Spleen (tissue), 11 donors: ENCODE measurements around the gene SMTN. TPM values are rescaled to one million over a fixed set of nuclear protein-coding genes. Genes with fewer than 3 reads are reported as not detected.

Experiments
- DNase-seq: peaks from one replicate; pipeline ENCODE4 v3.0.0-alpha.2; 2020
- H3K27ac ChIP-seq, 8 donors: fragments of 200-600 bp; sonication (generic) in 7 of 8; 1 replicate in 4 of 8; 2 replicates in 4 of 8; pipeline versions ENCODE4 v1.5.0 to v1.8.0; 2016 to 2021; ENCODE audit warnings: inconsistent platforms in 4 of 8, mild to moderate bottlenecking in 4 of 8, moderate library complexity in 1 of 8
- H3K27me3 ChIP-seq, 7 donors: fragments of 200-600 bp; sonication (generic) in 6 of 7; replicated peaks in 1 of 7; 1 replicate in 4 of 7; 2 replicates in 3 of 7; pipeline versions ENCODE4 v1.5.0 to v1.8.0; 2016 to 2021; ENCODE audit warnings: inconsistent platforms in 3 of 7, mild to moderate bottlenecking in 1 of 7
- H3K36me3 ChIP-seq, 6 donors: fragments of 200-600 bp; sonication (generic) in 5 of 6; 1 replicate in 4 of 6; 2 replicates in 2 of 6; pipeline versions ENCODE4 v1.5.0 to v1.8.0; 2016 to 2021; ENCODE audit warnings: inconsistent platforms in 2 of 6
- H3K4me1 ChIP-seq, 6 donors: fragments of 200-600 bp; sonication (generic) in 5 of 6; 1 replicate in 3 of 6; 2 replicates in 3 of 6; pipeline versions ENCODE4 v1.5.0 to v1.8.0; 2016 to 2021; ENCODE audit warnings: inconsistent platforms in 3 of 6
- H3K4me3 ChIP-seq, 8 donors: fragments of 200-600 bp; sonication (generic) in 7 of 8; 1 replicate in 4 of 8; 2 replicates in 4 of 8; pipeline versions ENCODE4 v1.5.0 to v1.8.0; 2016 to 2021; ENCODE audit warnings: inconsistent platforms in 4 of 8, mild to moderate bottlenecking in 4 of 8, moderate library complexity in 2 of 8
- H3K9me3 ChIP-seq, 8 donors: fragments of 200-600 bp; sonication (generic) in 7 of 8; 1 replicate in 4 of 8; 2 replicates in 4 of 8; pipeline versions ENCODE4 v1.5.0 to v1.8.0; 2016 to 2021; ENCODE audit warnings: inconsistent platforms in 4 of 8
- POLR2A ChIP-seq, 3 donors: fragments of 450-650 bp; IDR thresholded peaks; one replicate each; pipeline ENCODE4 v1.5.1; 2017; ENCODE audit warnings: antibody characterized with exemption in 3 of 3, mild to moderate bottlenecking in 1 of 3
- POLR2AphosphoS5 ChIP-seq, 3 donors: sonication (generic); formaldehyde crosslinking; IDR thresholded peaks; one replicate each; pipeline ENCODE4 v1.5.1; 2017; ENCODE audit warnings: antibody characterized with exemption in 3 of 3
- WGBS, 5 donors: extraction: QIAGEN DNeasy Blood & Tissue Kit in 3 of 5; methylation state at CpG; one replicate each; pipeline versions ENCODE4 v1.1.5 to v1.1.7; 2013 to 2018; 5-methylcytosine and 5-hydroxymethylcytosine counted together
- intact Hi-C: fragments of 100-400 bp; cut with DNase I; formaldehyde crosslinking; loops from one replicate; pipeline ENCODE4 v1.15.0; 2023; ENCODE audit warnings: low total_unique reads
- polyA plus RNA-seq, 3 donors: library from polyadenylated mRNA; stranded (reverse); fragments of 200-250 nt; gene quantifications; one replicate each; pipeline ENCODE4 v1.2.1, GENCODE V29; 2013
- total RNA-seq, 7 donors: library from RNA; depleted of rRNA in 3 of 7; stranded (reverse); fragments of >200 nt in 3 of 7; fragmentation: NEBNext Ultra II Directional in 4 of 7; extraction: Animal tissue kit (Norgen Biotek cat#: 25700) in 4 of 7; gene quantifications; one replicate each; pipeline versions ENCODE4 v1.1.0 to v1.2.1, GENCODE V29; 2016 to 2021
- TF ChIP-seq, protein P1 (sequence below), 11 experiments: fragments of 200-600 bp in 7 of 11; fragments of 450-650 bp in 4 of 11; sonication (generic) in 4 of 11; IDR thresholded peaks in 8 of 11; conservative IDR thresholded peaks in 3 of 11; 1 replicate in 7 of 11; 2 replicates in 4 of 11; pipeline versions ENCODE4 v1.4.0 to v1.8.0; 2016 to 2021; ENCODE audit warnings: antibody characterized with exemption in 11 of 11, inconsistent platforms in 4 of 11, mild to moderate bottlenecking in 1 of 11
- donor health status: healthy with polysubstance abuse.
- donor health status: DM: no; HTN: no; CAD: no; lungs with moderate emphysema.
- donor health status: DM: no; HTN: no; CAD: no.
- donor health status: Bipolar disorder and iron deficiency.
- donor health status: healthy.
- donor health status: DM: no; HTN: no; CAD: no.
- donor health status: DM: yes; HTN: yes; CAD: no.

Gene SMTN
- total and polyA plus RNA-seq, 10 donors: 21.2 to 230 (median 158) TPM

DNA sequence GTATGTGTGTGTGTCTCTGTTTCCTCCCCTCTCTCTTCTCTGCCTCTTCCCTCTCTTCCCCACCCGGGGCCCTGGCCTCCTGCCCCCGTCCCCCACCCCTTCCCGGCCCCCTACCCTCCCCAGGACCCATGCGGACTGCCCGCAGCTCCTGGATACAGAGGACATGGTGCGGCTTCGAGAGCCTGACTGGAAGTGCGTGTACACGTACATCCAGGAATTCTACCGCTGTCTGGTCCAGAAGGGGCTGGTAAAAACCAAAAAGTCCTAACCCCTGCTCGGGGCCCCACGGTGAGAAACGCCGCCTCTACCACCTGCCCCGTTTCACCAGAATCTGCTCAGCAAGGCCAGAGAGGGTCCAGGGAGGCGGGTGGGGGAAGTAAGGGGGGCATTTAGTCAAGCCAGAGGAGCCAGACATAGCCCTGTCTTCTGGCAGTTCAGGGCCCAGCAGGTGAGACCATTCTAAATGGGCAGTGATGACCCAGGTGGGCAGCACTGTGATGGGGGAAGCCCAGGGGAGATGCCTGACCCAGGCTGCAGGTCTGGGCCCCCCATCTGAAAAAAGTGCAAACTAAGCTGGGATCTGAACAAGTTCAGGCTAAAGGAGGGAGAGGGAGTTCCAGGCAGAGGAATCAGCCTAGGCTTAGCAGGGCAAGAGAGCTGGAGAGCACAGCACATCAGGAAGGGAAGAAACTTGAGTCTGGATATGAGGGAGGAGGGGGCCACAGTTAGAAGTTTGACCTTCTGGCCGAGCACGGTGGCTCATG lies 19.8 kb downstream of the SMTN start:
- intact Hi-C loops: no loop called here
- Histone ChIP-seq H3K27me3 (no peaks in the 10 kb centered on the region), H3K9me3 (no peaks in the 10 kb centered on the region), H3K4me1 (peaks cover 0 to 15% (median 7%) of the 10 kb centered on the region in 6 donors), H3K36me3 (peaks cover 0 to 92% (median 35%) of the 10 kb centered on the region in 6 donors), H3K27ac (no peak overlapping the region), H3K4me3 (no peak overlapping the region)
- TF ChIP-seq POLR2A (IDR thresholded peaks at IDR 0.05) (no peak), POLR2AphosphoS5 (IDR thresholded peaks at IDR 0.05) (peak in 1 of 3 donors; percentile 9)
- 92 to 98% (median 94%) methylated on average over 17 to 18 of the region's 18 CpGs for WGBS, 5 donors
- DNase-seq: peak; percentile 45

DNA sequence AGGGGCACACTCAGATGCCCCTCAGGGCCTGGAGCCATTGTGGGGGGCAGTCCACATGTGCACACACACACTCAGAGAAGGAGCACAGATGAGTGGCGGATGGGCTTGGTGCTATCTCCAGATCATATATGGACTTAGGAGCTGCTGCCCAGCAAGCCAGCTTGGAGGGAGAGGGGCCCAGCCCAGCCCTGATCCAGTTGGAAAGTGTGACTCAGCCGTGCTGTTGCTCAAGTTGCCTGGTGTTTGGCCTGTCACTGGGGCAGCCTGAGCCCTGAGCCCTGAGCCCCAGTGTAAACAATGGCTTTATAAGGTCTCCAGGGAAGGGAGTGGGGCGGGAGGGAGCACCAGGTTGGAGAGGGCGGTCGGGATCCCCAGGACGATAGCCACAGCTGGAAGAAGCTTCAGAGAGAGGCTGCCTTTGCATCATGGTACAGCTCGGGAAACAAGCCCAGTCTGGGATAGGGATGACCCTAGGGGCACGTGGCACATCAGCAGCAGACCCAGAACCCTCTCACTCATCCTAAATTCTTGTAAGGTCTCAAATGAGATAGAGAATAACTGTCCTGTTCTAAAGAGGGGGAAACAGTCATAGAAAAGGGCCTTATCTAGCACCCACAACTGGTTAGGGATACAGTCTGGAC lies 21.4 kb downstream of the SMTN start:
- intact Hi-C loops: no loop called here
- 83 to 92% (median 88%) methylated on average over 8 of the region's 8 CpGs for WGBS, 5 donors
- Histone ChIP-seq H3K27ac (peak overlapping the region in 3 of 8 donors; percentile 36 to 42 (median 37)), H3K27me3 (no peaks in the 10 kb centered on the region), H3K4me3 (no peak overlapping the region), H3K36me3 (peaks cover 0 to 76% (median 24%) of the 10 kb centered on the region in 6 donors), H3K9me3 (no peaks in the 10 kb centered on the region), H3K4me1 (peaks cover 0 to 27% (median 21%) of the 10 kb centered on the region in 6 donors)
- TF ChIP-seq POLR2A (IDR thresholded peaks at IDR 0.05): no peak
- TF ChIP-seq POLR2AphosphoS5 (IDR thresholded peaks at IDR 0.05): peak; percentile 37 to 57 (median 56)
- peak; percentile 62 for DNase-seq

DNA sequence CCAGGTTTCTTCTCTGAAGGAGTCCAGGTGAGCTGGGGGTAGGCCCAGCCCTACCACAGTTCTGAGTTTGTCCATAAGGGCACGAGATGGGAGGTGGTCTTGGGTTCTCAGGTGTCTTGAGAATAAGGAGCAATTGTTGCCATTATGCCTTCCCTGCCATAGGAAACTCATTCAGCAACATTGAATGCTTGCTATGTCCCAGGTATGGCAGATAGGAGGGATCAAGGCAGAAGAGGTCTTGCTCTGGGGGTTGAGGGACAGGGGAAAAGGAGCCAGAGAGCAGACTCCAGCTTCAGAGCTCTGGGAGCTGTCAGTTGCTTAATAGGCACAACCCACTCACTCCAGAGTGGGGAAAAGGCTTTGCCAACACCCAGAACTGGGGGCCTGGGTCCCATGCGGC lies 22.0 kb downstream of the SMTN start:
- intact Hi-C loops: no loop called here
- peak overlapping the region in 3 of 8 donors; percentile 36 to 42 (median 37) for H3K27ac ChIP-seq
- DNase-seq: peak; percentile 35

GRCh38 chr22:31103899-31104694 lies 23.0 kb downstream of the SMTN start:
- H3K4me1 ChIP-seq: peaks cover 5 to 37% (median 28%) of the 10 kb centered on the region in 6 donors
- intact Hi-C loops: no loop called here
- H3K4me3 ChIP-seq: no peak overlapping the region
- H3K27ac ChIP-seq: peak overlapping the region in 5 of 8 donors; percentile 1 to 85 (median 37)
- 75 to 89% (median 80%) methylated on average over 26 to 33 of the region's 33 CpGs for WGBS, 5 donors
- H3K9me3 ChIP-seq: no peaks in the 10 kb centered on the region
- H3K27me3 ChIP-seq: no peaks in the 10 kb centered on the region
- TF ChIP-seq POLR2AphosphoS5 (IDR thresholded peaks at IDR 0.05) (peak; percentile 70 to 78 (median 72)), POLR2A (IDR thresholded peaks at IDR 0.05) (no peak)
- DNase-seq: peak; percentile 47
- peaks cover 0 to 61% (median 20%) of the 10 kb centered on the region in 6 donors for H3K36me3 ChIP-seq

More for the DNA sequence above, 22.0 kb downstream of the SMTN start:
- TF ChIP-seq POLR2AphosphoS5 (IDR thresholded peaks at IDR 0.05) (no peak), POLR2A (IDR thresholded peaks at IDR 0.05) (no peak)
- TF ChIP-seq, protein P1, sequence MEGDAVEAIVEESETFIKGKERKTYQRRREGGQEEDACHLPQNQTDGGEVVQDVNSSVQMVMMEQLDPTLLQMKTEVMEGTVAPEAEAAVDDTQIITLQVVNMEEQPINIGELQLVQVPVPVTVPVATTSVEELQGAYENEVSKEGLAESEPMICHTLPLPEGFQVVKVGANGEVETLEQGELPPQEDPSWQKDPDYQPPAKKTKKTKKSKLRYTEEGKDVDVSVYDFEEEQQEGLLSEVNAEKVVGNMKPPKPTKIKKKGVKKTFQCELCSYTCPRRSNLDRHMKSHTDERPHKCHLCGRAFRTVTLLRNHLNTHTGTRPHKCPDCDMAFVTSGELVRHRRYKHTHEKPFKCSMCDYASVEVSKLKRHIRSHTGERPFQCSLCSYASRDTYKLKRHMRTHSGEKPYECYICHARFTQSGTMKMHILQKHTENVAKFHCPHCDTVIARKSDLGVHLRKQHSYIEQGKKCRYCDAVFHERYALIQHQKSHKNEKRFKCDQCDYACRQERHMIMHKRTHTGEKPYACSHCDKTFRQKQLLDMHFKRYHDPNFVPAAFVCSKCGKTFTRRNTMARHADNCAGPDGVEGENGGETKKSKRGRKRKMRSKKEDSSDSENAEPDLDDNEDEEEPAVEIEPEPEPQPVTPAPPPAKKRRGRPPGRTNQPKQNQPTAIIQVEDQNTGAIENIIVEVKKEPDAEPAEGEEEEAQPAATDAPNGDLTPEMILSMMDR (IDR thresholded peaks at IDR 0.05 in 8 of 11, conservative IDR thresholded peaks at IDR 0.05 in 3 of 11): no peak
- Histone ChIP-seq H3K9me3 (no peaks in the 10 kb centered on the region), H3K27me3 (no peaks in the 10 kb centered on the region), H3K4me3 (no peak overlapping the region), H3K4me1 (peaks cover 4 to 32% (median 25%) of the 10 kb centered on the region in 6 donors), H3K36me3 (peaks cover 0 to 70% (median 24%) of the 10 kb centered on the region in 6 donors)
- WGBS, 5 donors: 86 to 94% (median 89%) methylated on average over 2 of the region's 2 CpGs

DNA sequence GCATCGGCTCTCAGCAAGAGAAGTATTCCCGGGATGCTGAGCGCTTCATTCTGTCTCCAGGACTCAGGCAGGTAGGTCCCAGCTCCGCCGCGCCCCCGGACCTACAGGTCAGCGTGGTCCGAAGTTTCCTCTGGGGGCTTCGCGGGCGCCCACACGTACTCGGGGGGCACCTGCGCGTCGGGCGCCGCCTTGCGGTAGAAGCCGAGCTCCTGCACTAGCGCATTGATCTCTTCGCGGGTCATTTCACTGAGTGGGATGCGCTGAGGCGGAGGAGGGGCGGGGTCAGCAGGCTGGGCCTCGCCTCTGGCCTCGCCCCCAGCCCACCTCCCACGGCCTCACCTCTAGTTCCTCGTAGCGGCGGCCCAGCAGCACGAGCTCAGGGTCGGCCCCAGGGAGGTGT lies 23.8 kb downstream of the SMTN start:
- 36 to 80% (median 63%) methylated on average over 16 to 35 of the region's 35 CpGs for WGBS, 5 donors
- Histone ChIP-seq H3K27ac (peak overlapping the region in 4 of 8 donors; percentile 1 to 87 (median 49)), H3K4me3 (peak overlapping the region in 1 of 8 donors; percentile 78), H3K4me1 (peaks cover 5 to 37% (median 28%) of the 10 kb centered on the region in 6 donors), H3K27me3 (no peaks in the 10 kb centered on the region), H3K9me3 (no peaks in the 10 kb centered on the region), H3K36me3 (peaks cover 0 to 53% (median 12%) of the 10 kb centered on the region in 6 donors)
- peak; percentile 69 for DNase-seq
- intact Hi-C loops: no loop called here
- peak; percentile 70 to 78 (median 70) for TF ChIP-seq POLR2AphosphoS5 (IDR thresholded peaks at IDR 0.05)
- TF ChIP-seq, protein P1 (IDR thresholded peaks at IDR 0.05 in 8 of 11, conservative IDR thresholded peaks at IDR 0.05 in 3 of 11): peak in 3 of 11 experiments; percentile 8 to 20 (median 19)
- TF ChIP-seq POLR2A (IDR thresholded peaks at IDR 0.05): no peak
